DOHH2 (cell line): ENCODE data around the gene TNRC6C.

Experiments used
- H3F3A ChIP-seq: fragments of 200-600 bp; sonication (generic), shearing (Covaris generic); 2 replicates; pipeline ENCODE4 v1.6.0; 2016; ENCODE audit warnings: antibody characterized with exemption, mild to moderate bottlenecking; ENCODE audit not compliant: control insufficient read depth, insufficient read depth
- H3K27ac ChIP-seq: fragments of 200-600 bp; sonication (generic); 2 replicates; pipeline ENCODE4 v1.5.1; 2014; ENCODE audit warnings: low read depth, mild to moderate bottlenecking, low read length, moderate library complexity
- H3K27me3 ChIP-seq: fragments of 200-600 bp; sonication (generic); 2 replicates; pipeline ENCODE4 v1.6.1; 2014; ENCODE audit warnings: mild to moderate bottlenecking, low read length, mixed read lengths; ENCODE audit not compliant: control insufficient read depth
- H3K36me3 ChIP-seq: fragments of 200-600 bp; sonication (generic); 2 replicates; pipeline ENCODE4 v1.6.1; 2014; ENCODE audit warnings: mild to moderate bottlenecking, low read length, moderate library complexity, mixed read lengths; ENCODE audit not compliant: control insufficient read depth
- H3K4me1 ChIP-seq: fragments of 200-600 bp; sonication (generic); 2 replicates; pipeline ENCODE4 v1.6.1; 2014; ENCODE audit warnings: mild to moderate bottlenecking, low read length, mixed read lengths; ENCODE audit not compliant: control insufficient read depth
- H3K4me2 ChIP-seq: fragments of 200-600 bp; sonication (generic); 2 replicates; pipeline ENCODE4 v1.6.0; 2014; ENCODE audit warnings: mild to moderate bottlenecking, low read length, moderate library complexity
- H3K4me3 ChIP-seq: fragments of 200-600 bp; sonication (generic); 2 replicates; pipeline ENCODE4 v1.5.1; 2014; ENCODE audit warnings: mild to moderate bottlenecking, low read length, mixed read lengths
- H3K79me2 ChIP-seq: fragments of 200-600 bp; sonication (generic); 2 replicates; pipeline ENCODE4 v1.6.1; 2014; ENCODE audit warnings: mild to moderate bottlenecking, low read length, mixed read lengths; ENCODE audit not compliant: control insufficient read depth
- H3K9me2 ChIP-seq: fragments of 200-600 bp; sonication (generic); replicated peaks from 2 replicates; pipeline ENCODE4 v1.6.1; 2014; ENCODE audit warnings: mild to moderate bottlenecking, low read length, mixed read lengths; ENCODE audit not compliant: control insufficient read depth
- H3K9me3 ChIP-seq: fragments of 200-600 bp; sonication (generic); 2 replicates; pipeline ENCODE4 v1.6.1; 2014; ENCODE audit warnings: antibody characterized with exemption, low read length, mixed read lengths; ENCODE audit not compliant: control insufficient read depth, insufficient read depth
- H4K20me1 ChIP-seq: fragments of 200-600 bp; sonication (generic); 2 replicates; pipeline ENCODE4 v1.6.0; 2014; ENCODE audit warnings: low read depth, mild to moderate bottlenecking, antibody characterized with exemption, low read length, moderate library complexity; ENCODE audit not compliant: control insufficient read depth, insufficient read depth
- EZH2phosphoT487 ChIP-seq: fragments of 200-600 bp; sonication (generic); IDR thresholded peaks from 2 replicates; pipeline ENCODE4 v1.6.1; 2017; ENCODE audit warnings: borderline replicate concordance, mild to moderate bottlenecking, antibody characterized with exemption, low read length, moderate library complexity, mixed read lengths
- TF ChIP-seq, protein P1 (sequence below): fragments of 200-600 bp; sonication (generic); IDR thresholded peaks from one replicate; pipeline ENCODE4 v1.5.1; 2014; ENCODE audit warnings: antibody characterized with exemption, mild to moderate bottlenecking, low read depth, low read length; ENCODE audit not compliant: poor library complexity, severe bottlenecking

The TNRC6C gene

DNA sequence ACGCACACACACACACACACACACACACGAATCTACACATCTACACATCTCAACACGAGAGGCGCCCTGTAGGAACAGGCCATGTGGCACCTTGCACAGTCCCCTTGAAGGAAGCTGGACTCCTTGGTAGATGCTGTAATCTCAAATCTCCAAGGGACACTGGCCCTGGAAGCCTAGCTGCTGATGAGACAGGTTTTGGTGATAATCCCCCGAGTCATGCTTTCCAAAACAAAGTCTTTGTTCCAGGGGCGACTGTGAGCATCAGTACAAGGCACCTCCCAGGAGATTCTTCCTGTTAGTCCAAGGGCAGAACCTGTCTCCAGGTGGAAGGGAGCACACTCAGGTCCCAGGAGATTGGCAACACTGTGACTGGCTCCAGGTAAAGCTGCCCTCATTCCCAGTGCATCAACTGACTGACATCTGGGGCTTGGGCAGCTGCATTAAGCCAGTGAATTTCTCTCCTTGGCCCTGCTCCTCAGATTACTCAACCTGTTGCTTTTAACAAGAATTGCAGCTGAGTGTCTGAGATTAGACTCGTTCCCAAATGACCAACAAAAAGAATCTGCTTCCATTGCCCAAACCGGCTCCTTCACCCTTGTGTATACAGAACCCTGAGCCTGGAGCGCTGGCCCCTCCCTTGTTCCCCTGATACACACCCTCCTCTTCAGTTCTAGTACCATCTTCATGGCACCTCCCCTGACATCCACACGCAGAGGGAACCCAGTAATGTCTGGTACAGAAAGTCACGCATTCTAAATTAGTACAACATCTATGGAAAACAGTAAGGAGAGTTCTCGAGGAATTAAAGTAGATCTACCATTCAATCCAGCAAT is 13.9 kb upstream of the TNRC6C start:
- H3K36me3 ChIP-seq: no peaks in the 10 kb centered on the region
- peaks cover 40% of the 10 kb centered on the region for H3K27me3 ChIP-seq
- no peak for TF ChIP-seq EZH2phosphoT487
- TF ChIP-seq, protein P1, sequence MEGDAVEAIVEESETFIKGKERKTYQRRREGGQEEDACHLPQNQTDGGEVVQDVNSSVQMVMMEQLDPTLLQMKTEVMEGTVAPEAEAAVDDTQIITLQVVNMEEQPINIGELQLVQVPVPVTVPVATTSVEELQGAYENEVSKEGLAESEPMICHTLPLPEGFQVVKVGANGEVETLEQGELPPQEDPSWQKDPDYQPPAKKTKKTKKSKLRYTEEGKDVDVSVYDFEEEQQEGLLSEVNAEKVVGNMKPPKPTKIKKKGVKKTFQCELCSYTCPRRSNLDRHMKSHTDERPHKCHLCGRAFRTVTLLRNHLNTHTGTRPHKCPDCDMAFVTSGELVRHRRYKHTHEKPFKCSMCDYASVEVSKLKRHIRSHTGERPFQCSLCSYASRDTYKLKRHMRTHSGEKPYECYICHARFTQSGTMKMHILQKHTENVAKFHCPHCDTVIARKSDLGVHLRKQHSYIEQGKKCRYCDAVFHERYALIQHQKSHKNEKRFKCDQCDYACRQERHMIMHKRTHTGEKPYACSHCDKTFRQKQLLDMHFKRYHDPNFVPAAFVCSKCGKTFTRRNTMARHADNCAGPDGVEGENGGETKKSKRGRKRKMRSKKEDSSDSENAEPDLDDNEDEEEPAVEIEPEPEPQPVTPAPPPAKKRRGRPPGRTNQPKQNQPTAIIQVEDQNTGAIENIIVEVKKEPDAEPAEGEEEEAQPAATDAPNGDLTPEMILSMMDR: no peak

GRCh38 chr17:77946900-77947645 is 11.4 kb upstream of the TNRC6C start:
- no peak for TF ChIP-seq EZH2phosphoT487
- TF ChIP-seq, protein P1: no peak
- H3K27me3 ChIP-seq: peaks cover 42% of the 10 kb centered on the region
- H3K79me2 ChIP-seq: no peaks in the 10 kb centered on the region
- no peaks in the 10 kb centered on the region for H3K4me1 ChIP-seq
- no peaks in the 10 kb centered on the region for H3F3A ChIP-seq
- H3K27ac ChIP-seq: no peak overlapping the region
- H3K36me3 ChIP-seq: no peaks in the 10 kb centered on the region
- no peak overlapping the region for H3K4me3 ChIP-seq
- H3K4me2 ChIP-seq: no peak overlapping the region
- H3K9me2 ChIP-seq: no peaks in the 10 kb centered on the region
- no peaks in the 10 kb centered on the region for H3K9me3 ChIP-seq
- 0 out of 2 replicates have a peak, but pooled peaks cover 2% of the 10 kb centered on the region for H4K20me1 ChIP-seq

More for the DNA sequence above, 13.9 kb upstream of the TNRC6C start:
- Histone ChIP-seq H4K20me1 (no peaks in the 10 kb centered on the region), H3K9me2 (no peaks in the 10 kb centered on the region), H3K9me3 (no peaks in the 10 kb centered on the region), H3K4me2 (no peak overlapping the region), H3K4me3 (no peak overlapping the region), H3K4me1 (no peaks in the 10 kb centered on the region), H3F3A (no peaks in the 10 kb centered on the region), H3K27ac (no peak overlapping the region), H3K79me2 (no peaks in the 10 kb centered on the region)

DNA sequence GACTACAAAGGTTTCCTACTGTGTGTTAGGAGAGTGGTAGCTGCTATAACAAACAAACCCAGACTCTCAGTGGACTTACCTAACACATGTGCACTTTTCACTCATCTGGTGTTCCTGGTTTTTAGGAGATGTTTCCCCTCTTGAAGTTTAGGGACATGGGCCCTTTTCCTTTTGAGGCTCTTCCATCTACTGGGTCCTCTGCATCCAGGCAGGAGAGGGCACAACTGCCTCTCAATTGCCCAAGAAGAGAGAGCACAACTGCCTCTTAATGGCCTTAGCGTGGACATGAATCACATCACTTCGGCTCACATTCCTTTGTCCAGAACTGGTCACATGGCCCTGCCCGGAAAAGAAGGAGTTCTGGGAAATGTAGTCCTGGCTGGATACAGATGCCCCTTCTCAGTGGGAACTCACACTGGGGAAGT is 9.8 kb upstream of the TNRC6C start:
- Histone ChIP-seq H3K27me3 (peaks cover 53% of the 10 kb centered on the region), H4K20me1 (0 out of 2 replicates have a peak, but pooled peaks cover 4% of the 10 kb centered on the region), H3K9me2 (no peaks in the 10 kb centered on the region), H3F3A (no peaks in the 10 kb centered on the region), H3K4me3 (no peak overlapping the region), H3K79me2 (no peaks in the 10 kb centered on the region), H3K36me3 (no peaks in the 10 kb centered on the region), H3K27ac (no peak overlapping the region), H3K9me3 (no peaks in the 10 kb centered on the region), H3K4me1 (no peaks in the 10 kb centered on the region), H3K4me2 (no peak overlapping the region)
- TF ChIP-seq, protein P1: no peak
- TF ChIP-seq EZH2phosphoT487: no peak
